SH-SY5Y (cell line): ENCODE measurements around the gene TMEM187.

Experiments used
- GATA2 ChIP-seq: IDR thresholded peaks from 2 replicates; pipeline ENCODE4 v1.6.1; 2011; ENCODE audit warnings: mild to moderate bottlenecking, low read depth, low read length
- GATA3 ChIP-seq: IDR thresholded peaks from 2 replicates; pipeline ENCODE4 v1.6.1; 2011; ENCODE audit warnings: low read depth, mild to moderate bottlenecking, low read length, moderate library complexity

GRCh38 chrX:153956044-153956907, 16.3 kb upstream of the TMEM187 start:
- TF ChIP-seq GATA3 (no peak), GATA2 (no peak)
